GM10847 (cell line): ENCODE results near the gene FEV.

Source experiments
- POLR2A ChIP-seq: IDR thresholded peaks from 2 replicates; pipeline ENCODE4 v1.6.1; 2011; ENCODE audit not compliant: insufficient read length; ENCODE audit errors: extremely low read depth

FEV gene

GRCh38 chr2:218988650-218989049, 3.7 kb upstream of the FEV start:
- TF ChIP-seq POLR2A = no peak

- no peak for TF ChIP-seq POLR2A
These were observed 3.2 kb upstream of the FEV start for GRCh38 chr2:218988164-218988563.

GRCh38 chr2:218986148-218986761, 1.3 kb upstream of the FEV start:
- no peak for TF ChIP-seq POLR2A

- TF ChIP-seq POLR2A = no peak
These were observed 524 bp upstream of the FEV start for GRCh38 chr2:218985325-218986091.

GRCh38 chr2:218984239-218985020, 554 bp downstream of the FEV start:
- TF ChIP-seq POLR2A = no peak

GRCh38 chr2:218983934-218984238, 1.1 kb downstream of the FEV start:
- no peak for TF ChIP-seq POLR2A

GRCh38 chr2:218983263-218983933, 1.6 kb downstream of the FEV start:
- TF ChIP-seq POLR2A = no peak

- TF ChIP-seq POLR2A = no peak
These were observed 2.3 kb downstream of the FEV start for GRCh38 chr2:218982586-218983262.

- TF ChIP-seq POLR2A = no peak
These were observed 3.0 kb downstream of the FEV start for GRCh38 chr2:218981881-218982585.

- TF ChIP-seq POLR2A = no peak
These were observed 3.5 kb downstream of the FEV start for GRCh38 chr2:218981390-218981880.

GRCh38 chr2:218980735-218981389, 4.1 kb downstream of the FEV start:
- no peak for TF ChIP-seq POLR2A

GRCh38 chr2:218979846-218980734, 4.9 kb downstream of the FEV start:
- no peak for TF ChIP-seq POLR2A
